HFFc6 (cell line): ENCODE measurements around the gene ARID3B. TPM values are rescaled to one million over a fixed set of nuclear protein-coding genes. Genes with fewer than 3 reads are reported as not detected.

Experiments used
- DNase-seq: peaks from one replicate; pipeline ENCODE4 v3.0.0-alpha.2; 2018
- H3K27ac Mint-ChIP-seq: 2 replicates; pipeline ENCODE4 v1.8.0; 2020; ENCODE audit warnings: mild to moderate bottlenecking, mixed read lengths
- H3K27me3 Mint-ChIP-seq: 2 replicates; pipeline ENCODE4 v1.8.0; 2021; ENCODE audit warnings: mild to moderate bottlenecking, moderate library complexity, mixed read lengths; ENCODE audit not compliant: insufficient read depth
- H3K36me3 Mint-ChIP-seq: 2 replicates; pipeline ENCODE4 v1.8.0; 2021; ENCODE audit warnings: low read depth, mixed read lengths
- H3K4me1 Mint-ChIP-seq: 2 replicates; pipeline ENCODE4 v1.8.0; 2020; ENCODE audit warnings: low read depth, mixed read lengths
- H3K4me3 Mint-ChIP-seq: 2 replicates; pipeline ENCODE4 v1.8.0; 2020; ENCODE audit warnings: mild to moderate bottlenecking, moderate library complexity, mixed read lengths
- H3K9me3 Mint-ChIP-seq: 2 replicates; pipeline ENCODE4 v1.8.0; 2020; ENCODE audit warnings: mild to moderate bottlenecking, mixed read lengths
- total RNA-seq, 6 experiments: library from RNA; stranded (reverse); fragmentation: NEBNext Ultra II Directional; extraction: Animal tissue kit (Norgen Biotek cat#: 25700); gene quantifications; 2 replicates in 1 of 6; 3 replicates in 5 of 6; pipeline ENCODE4 v1.2.3, GENCODE V29; 2021
- TF ChIP-seq, protein P1 (sequence below): fragments of 200-600 bp; sonication (generic); IDR thresholded peaks from 2 replicates; pipeline ENCODE4 v1.5.0; 2021; ENCODE audit warnings: antibody characterized with exemption, mild to moderate bottlenecking

The ARID3B gene
- total RNA-seq, 6 experiments from 2014 or later = 1.2 to 2.1 (median 1.6) TPM

DNA sequence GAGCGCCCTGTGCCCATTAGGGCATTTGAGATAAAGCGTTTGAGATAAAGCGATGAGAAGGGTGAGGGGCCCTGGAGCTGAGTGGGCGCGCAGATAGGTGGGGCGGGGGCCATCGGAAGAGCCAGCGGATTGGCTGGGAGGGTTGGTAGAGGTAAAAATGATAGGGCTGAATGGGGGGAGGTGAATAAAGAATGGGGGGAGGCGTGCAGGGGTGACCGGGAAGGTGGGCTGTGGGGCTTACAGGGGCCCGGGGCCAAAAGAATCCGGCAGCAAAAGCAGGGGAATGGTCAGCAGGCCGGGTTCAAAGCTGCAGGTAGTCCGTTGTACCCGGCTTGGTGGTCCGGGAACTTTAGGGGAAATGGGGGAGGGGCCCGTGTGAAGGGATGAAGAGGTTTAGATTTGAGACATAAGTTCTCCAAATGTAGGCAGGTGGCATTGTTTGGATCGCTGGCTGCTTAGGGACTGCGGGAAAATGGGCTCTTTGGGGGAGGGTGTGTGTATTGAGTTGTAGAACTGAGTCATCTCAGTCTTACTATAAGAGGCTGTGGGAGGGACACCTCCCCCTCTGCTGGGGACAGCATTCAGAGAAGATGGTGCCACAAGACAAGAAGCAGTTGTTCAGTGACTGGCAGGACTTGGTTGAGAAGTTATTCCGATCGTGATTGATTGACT is 610 bp downstream of the ARID3B start:
- H3K4me3 Mint-ChIP-seq = peak overlapping the region; percentile 87
- H3K36me3 Mint-ChIP-seq = no peaks in the 10 kb centered on the region; the same call in 1 of the 2 replicates
- TF ChIP-seq, protein P1, sequence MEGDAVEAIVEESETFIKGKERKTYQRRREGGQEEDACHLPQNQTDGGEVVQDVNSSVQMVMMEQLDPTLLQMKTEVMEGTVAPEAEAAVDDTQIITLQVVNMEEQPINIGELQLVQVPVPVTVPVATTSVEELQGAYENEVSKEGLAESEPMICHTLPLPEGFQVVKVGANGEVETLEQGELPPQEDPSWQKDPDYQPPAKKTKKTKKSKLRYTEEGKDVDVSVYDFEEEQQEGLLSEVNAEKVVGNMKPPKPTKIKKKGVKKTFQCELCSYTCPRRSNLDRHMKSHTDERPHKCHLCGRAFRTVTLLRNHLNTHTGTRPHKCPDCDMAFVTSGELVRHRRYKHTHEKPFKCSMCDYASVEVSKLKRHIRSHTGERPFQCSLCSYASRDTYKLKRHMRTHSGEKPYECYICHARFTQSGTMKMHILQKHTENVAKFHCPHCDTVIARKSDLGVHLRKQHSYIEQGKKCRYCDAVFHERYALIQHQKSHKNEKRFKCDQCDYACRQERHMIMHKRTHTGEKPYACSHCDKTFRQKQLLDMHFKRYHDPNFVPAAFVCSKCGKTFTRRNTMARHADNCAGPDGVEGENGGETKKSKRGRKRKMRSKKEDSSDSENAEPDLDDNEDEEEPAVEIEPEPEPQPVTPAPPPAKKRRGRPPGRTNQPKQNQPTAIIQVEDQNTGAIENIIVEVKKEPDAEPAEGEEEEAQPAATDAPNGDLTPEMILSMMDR = no peak
- peaks cover 3% of the 10 kb centered on the region; the same call in 1 of the 2 replicates for H3K27me3 Mint-ChIP-seq
- H3K4me1 Mint-ChIP-seq = peaks cover 53% of the 10 kb centered on the region
- no peaks in the 10 kb centered on the region for H3K9me3 Mint-ChIP-seq
- peak; percentile 32 for DNase-seq
- no peak overlapping the region; the same call in 1 of the 2 replicates for H3K27ac Mint-ChIP-seq

DNA sequence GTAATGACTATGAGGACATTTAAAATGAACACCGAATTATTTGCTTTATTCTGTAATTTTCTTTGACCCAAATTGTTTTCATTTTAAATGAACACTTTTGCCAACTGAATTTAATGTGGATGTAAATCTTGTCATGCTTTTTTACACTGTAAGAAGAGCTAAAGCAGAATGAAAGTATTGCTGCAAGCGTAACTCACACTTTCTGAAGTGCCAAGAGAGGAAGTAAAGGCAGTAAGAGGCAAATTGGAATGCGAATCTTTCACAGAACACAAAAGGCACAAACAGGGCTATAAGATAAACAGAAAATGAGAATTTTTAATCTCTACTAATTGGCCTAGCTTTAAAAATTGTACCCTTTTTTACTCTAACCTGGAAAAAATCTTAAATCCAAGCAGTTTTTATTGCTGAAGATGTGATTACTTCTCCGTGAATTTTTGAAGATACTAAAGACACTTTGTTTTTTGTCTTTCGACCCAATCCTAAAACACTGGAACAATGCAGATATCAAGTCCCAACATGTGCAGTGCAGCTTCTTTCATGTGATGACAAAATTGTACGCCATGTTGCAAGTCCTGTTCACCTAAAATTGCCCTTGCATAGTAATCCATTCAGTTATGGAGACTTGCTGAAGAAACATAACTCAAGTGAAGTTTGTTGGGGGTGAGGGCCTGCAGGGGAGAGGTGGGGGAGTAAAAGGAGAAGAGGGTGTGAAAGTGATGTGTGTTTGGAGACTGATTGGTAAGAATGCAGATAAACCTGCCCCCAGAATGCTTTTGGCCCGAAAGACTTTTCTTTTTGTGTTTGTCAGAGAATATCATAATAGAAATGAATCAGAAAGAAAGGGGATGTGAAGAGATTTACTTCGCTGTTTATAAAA is 1.4 kb downstream of the ARID3B start:
- no peaks in the 10 kb centered on the region for H3K9me3 Mint-ChIP-seq
- no peak for DNase-seq

DNA sequence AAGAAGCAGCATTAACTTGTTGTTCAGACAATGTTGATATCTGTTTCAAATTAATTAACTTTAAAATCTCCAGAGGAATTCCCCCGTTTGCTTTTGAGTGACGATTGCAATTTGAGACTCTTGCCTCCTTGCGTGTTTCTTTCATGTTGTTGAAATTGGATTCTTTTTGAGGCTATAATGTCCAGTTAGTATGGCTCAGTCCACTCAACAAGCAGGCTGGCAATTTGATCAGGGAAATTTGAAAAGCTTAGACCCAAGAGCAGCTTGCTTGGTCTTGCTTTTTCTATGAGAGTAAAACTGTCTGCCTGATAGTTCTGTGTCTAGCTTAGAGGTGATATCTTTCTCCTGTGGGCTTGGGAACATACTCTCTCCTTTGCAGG is 2.0 kb downstream of the ARID3B start:
- Mint-ChIP-seq H3K27me3 (peaks cover 3% of the 10 kb centered on the region; the same call in 1 of the 2 replicates), H3K36me3 (no peaks in the 10 kb centered on the region; the same call in 1 of the 2 replicates), H3K27ac (no peak overlapping the region), H3K4me1 (peaks cover 52% of the 10 kb centered on the region), H3K4me3 (no peak overlapping the region), H3K9me3 (no peaks in the 10 kb centered on the region)
- TF ChIP-seq, protein P1 = no peak
- no peak for DNase-seq

More for the DNA sequence above, 1.4 kb downstream of the ARID3B start:
- Mint-ChIP-seq H3K36me3 (no peaks in the 10 kb centered on the region; the same call in 1 of the 2 replicates), H3K27me3 (peaks cover 3% of the 10 kb centered on the region; the same call in 1 of the 2 replicates), H3K4me3 (peak overlapping the region; percentile 87), H3K4me1 (peaks cover 56% of the 10 kb centered on the region), H3K27ac (no peak overlapping the region; the same call in 1 of the 2 replicates)
- TF ChIP-seq, protein P1 = no peak

DNA sequence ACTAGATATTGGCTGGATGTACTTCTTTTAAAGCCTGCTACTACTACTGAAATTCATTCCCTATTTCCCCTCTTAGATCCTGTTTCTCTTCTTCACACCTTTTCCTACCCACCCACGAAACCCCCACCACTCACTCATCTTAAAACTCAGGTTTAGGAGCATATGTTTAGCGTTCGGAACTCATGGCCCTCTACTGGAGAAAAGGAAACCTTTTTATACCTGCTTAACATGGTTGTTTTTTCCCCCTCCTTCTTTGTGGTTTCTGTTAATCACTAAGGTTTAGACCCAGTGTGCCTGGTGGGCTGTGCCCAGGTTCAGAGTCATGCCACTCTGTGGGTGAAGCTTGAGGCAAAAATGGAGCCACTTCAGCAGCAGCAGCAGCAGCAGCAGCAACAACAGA is 2.6 kb downstream of the ARID3B start:
- DNase-seq = no peak
- Mint-ChIP-seq H3K27ac (no peak overlapping the region), H3K36me3 (peaks cover 2% of the 10 kb centered on the region; the same call in 1 of the 2 replicates), H3K9me3 (no peaks in the 10 kb centered on the region), H3K4me1 (peaks cover 49% of the 10 kb centered on the region), H3K4me3 (no peak overlapping the region), H3K27me3 (peaks cover 3% of the 10 kb centered on the region; the same call in 1 of the 2 replicates)
- TF ChIP-seq, protein P1 = peak; percentile 21; the same call in 1 of the 2 replicates

DNA sequence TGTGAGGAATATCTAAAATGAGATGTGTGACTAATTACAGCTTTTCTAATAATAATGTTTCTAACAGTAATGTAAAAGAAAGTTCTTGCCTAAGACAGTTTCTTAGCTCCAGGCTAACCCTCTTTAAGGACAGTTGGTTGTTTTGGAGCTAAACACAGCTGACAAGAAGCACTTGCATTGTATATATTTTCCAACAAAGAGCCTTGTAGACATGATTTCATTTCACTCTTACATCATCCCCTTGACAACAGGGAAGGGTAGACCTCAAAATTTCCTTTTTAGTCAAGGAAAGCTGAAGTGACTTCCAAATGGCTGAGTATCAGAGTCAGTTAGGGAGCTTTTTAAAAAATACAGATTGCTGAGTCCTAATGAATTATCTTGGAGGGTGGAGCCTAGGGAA is 4.1 kb downstream of the ARID3B start:
- Mint-ChIP-seq H3K4me3 (no peak overlapping the region), H3K4me1 (peaks cover 40% of the 10 kb centered on the region), H3K27ac (no peak overlapping the region), H3K36me3 (peaks cover 9% of the 10 kb centered on the region; the same call in 1 of the 2 replicates), H3K27me3 (no peaks in the 10 kb centered on the region; the same call in 1 of the 2 replicates), H3K9me3 (no peaks in the 10 kb centered on the region)
- no peak for DNase-seq
- TF ChIP-seq, protein P1 = no peak
